Regular cardiac myocyte (primary cell): Measurements from ENCODE around the gene NOTCH2. TPM values are rescaled to one million over a fixed set of nuclear protein-coding genes. Genes with fewer than 3 reads are reported as not detected.

Experiments used
- total RNA-seq: library from RNA; depleted of rRNA; stranded (reverse); fragments of >200 nt; gene quantifications from 2 replicates; pipeline ENCODE4 v1.2.3, GENCODE V29; 2014

The NOTCH2 gene
- total RNA-seq, result 143 and 164 TPM in 2 replicates

GRCh38 chr1:120069067-120069919 lies at the start of gene NOTCH2:
Gene NOTCH2, minus strand, starts transcription at chr1:120069662. Its CDS starts 256 bp downstream, at chr1:120069406.

GRCh38 chr1:119896303-119896702 lies 173.2 kb downstream of the NOTCH2 start, which contains the start of gene ADAM30:
Gene ADAM30, minus strand, starts transcription at chr1:119896515. Its CDS starts 179 bp downstream, at chr1:119896336.

Other genes starting within 250 kb of the NOTCH2 start
- gene ADAM30, start 173.1 kb downstream of the NOTCH2 start, total RNA-seq, result not detected in 2 replicates
- 88.2 and 131 TPM in 2 replicates for gene SEC22B, start 106.9 kb upstream of the NOTCH2 start, total RNA-seq